Brain microvascular endothelial cell (primary cell): ENCODE data around the gene KCNK10.

Experiments used
- DNase-seq: peaks from one replicate; pipeline ENCODE4 v3.0.0-alpha.2; 2020
- H3K27ac ChIP-seq: fragments of 250-450 bp; sonication (Bioruptor Pico); 2 replicates; pipeline ENCODE4 v1.5.1; 2020; ENCODE audit warnings: mild to moderate bottlenecking, moderate library complexity
- H3K27me3 ChIP-seq: fragments of 250-450 bp; sonication (Bioruptor Pico); replicated peaks from 2 replicates; pipeline ENCODE4 v1.5.1; 2020; ENCODE audit warnings: mild to moderate bottlenecking
- H3K36me3 ChIP-seq: fragments of 250-450 bp; sonication (Bioruptor Pico); replicated peaks from 2 replicates; pipeline ENCODE4 v1.5.1; 2020; ENCODE audit warnings: mild to moderate bottlenecking
- H3K4me3 ChIP-seq: 2 replicates; pipeline ENCODE4 v1.5.1; 2011; ENCODE audit warnings: low read depth, mild to moderate bottlenecking, control low read depth, low read length, moderate library complexity
- CTCF ChIP-seq: IDR thresholded peaks from 2 replicates; pipeline ENCODE4 v1.5.1; 2011; ENCODE audit warnings: low read depth, mild to moderate bottlenecking, moderate library complexity, low read length, control low read depth, inconsistent platforms; ENCODE audit errors: missing control alignments
- in situ Hi-C: cut with HindIII; loops from 2 replicates; pipeline ENCODE4 v1.10.0; 2017; ENCODE audit warnings: low sequenced_read_pairs, low pct_ligation_motif_present

KCNK10 gene

GRCh38 chr14:88185843-88186242 is 137.2 kb downstream of the KCNK10 start:
- no peaks in the 10 kb centered on the region for H3K36me3 ChIP-seq
- in situ Hi-C loops = no loop called here
- H3K4me3 ChIP-seq = no peak overlapping the region
- no peak for TF ChIP-seq CTCF
- no peak overlapping the region for H3K27ac ChIP-seq
- H3K27me3 ChIP-seq = no peaks in the 10 kb centered on the region
- DNase-seq = no peak

- H3K4me3 ChIP-seq = no peak overlapping the region
- in situ Hi-C loops = no loop called here
- no peak for DNase-seq
- no peak overlapping the region for H3K27ac ChIP-seq
- TF ChIP-seq CTCF = no peak
- no peaks in the 10 kb centered on the region for H3K27me3 ChIP-seq
- H3K36me3 ChIP-seq = no peaks in the 10 kb centered on the region
Observed at GRCh38 chr14:88184956-88185355, 138.1 kb downstream of the KCNK10 start.

GRCh38 chr14:88181072-88181471 is 142.0 kb downstream of the KCNK10 start:
- no peak overlapping the region for H3K4me3 ChIP-seq
- no peak for TF ChIP-seq CTCF
- no peaks in the 10 kb centered on the region for H3K36me3 ChIP-seq
- DNase-seq = no peak
- no peaks in the 10 kb centered on the region for H3K27me3 ChIP-seq
- in situ Hi-C loops = no loop called here
- H3K27ac ChIP-seq = no peak overlapping the region

GRCh38 chr14:88179716-88180115 is 143.4 kb downstream of the KCNK10 start:
- Histone ChIP-seq H3K27me3 (no peaks in the 10 kb centered on the region), H3K36me3 (no peaks in the 10 kb centered on the region), H3K27ac (no peak overlapping the region), H3K4me3 (no peak overlapping the region)
- no peak for DNase-seq
- TF ChIP-seq CTCF = no peak
- in situ Hi-C loops = no loop called here

GRCh38 chr14:88170333-88170732 is 152.7 kb downstream of the KCNK10 start:
- no peak for TF ChIP-seq CTCF
- Histone ChIP-seq H3K27me3 (no peaks in the 10 kb centered on the region), H3K27ac (no peak overlapping the region)

GRCh38 chr14:88168498-88169165 is 154.4 kb downstream of the KCNK10 start:
- in situ Hi-C loops = no loop called here
- no peak overlapping the region for H3K4me3 ChIP-seq

More at GRCh38 chr14:88170333-88170732, 152.7 kb downstream of the KCNK10 start:
- DNase-seq = no peak
- in situ Hi-C loops = no loop called here
- Histone ChIP-seq H3K36me3 (no peaks in the 10 kb centered on the region), H3K4me3 (no peak overlapping the region)

More at GRCh38 chr14:88168498-88169165, 154.4 kb downstream of the KCNK10 start:
- DNase-seq = peak; percentile 13
- Histone ChIP-seq H3K27me3 (no peaks in the 10 kb centered on the region), H3K27ac (no peak overlapping the region), H3K36me3 (no peaks in the 10 kb centered on the region)
- peak; percentile 84 for TF ChIP-seq CTCF
